Right renal cortex interstitium (tissue), 3 donors: Measurements from ENCODE around the gene CRB1. TPM values are rescaled to one million over a fixed set of nuclear protein-coding genes. Genes with fewer than 3 reads are reported as not detected.
"Not testable (repeated sequence)": the region's sequence is repeated elsewhere in the genome, so short reads cannot be mapped to it uniquely, and the experiment has no call there.

ENCODE experiments used
- DNase-seq, 3 donors: peaks; one replicate each; pipeline ENCODE4 v3.0.0-alpha.2; 2013; ENCODE audit warnings: low read depth in 3 of 3, low spot score in 2 of 3
- polyA plus RNA-seq, 3 donors: library from polyadenylated mRNA; unstranded; fragments of 120-200 nt; gene quantifications; one replicate each; pipeline ENCODE4 v1.2.1, GENCODE V29; 2013; ENCODE audit not compliant: insufficient read length in 3 of 3

Gene CRB1
- polyA plus RNA-seq, 3 donors, result 2.9 to 3.8 (median 3.3) TPM

DNA sequence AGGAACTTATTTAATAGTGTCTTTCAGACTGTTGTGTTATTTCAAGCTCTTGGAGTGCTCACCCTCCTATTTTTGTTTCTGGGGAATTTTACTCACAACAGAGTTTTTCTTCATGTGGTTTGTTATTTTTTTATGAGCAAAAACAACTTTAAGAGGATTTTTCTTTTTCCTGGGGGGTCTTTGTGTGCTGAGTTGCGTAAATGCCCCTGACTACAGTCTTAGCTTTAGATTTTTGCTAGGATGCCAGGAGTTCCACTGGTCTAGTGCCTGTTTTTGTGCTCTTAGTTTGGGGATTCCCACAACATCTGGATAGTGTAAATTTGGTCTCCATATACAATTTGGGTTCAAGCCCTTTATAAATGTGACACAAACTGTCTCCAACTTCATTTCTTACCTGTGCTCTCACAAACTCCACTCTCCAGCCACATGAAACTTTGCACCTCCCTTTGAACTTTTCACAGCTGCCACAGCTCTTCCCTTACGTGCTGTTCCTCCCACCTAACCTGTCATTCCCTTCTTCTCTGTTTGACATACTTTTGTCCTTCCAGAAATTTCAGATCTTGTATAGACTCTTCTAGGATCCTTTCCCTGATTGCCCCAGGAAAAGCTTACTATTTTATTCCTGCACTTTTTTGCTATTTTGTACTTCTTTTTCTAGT, 180.2 kb downstream of the CRB1 start:
- DNase-seq, result no peak

- DNase-seq, result no peak
Observed at GRCh38 chr1:197451381-197451780, 183.3 kb downstream of the CRB1 start.

DNA sequence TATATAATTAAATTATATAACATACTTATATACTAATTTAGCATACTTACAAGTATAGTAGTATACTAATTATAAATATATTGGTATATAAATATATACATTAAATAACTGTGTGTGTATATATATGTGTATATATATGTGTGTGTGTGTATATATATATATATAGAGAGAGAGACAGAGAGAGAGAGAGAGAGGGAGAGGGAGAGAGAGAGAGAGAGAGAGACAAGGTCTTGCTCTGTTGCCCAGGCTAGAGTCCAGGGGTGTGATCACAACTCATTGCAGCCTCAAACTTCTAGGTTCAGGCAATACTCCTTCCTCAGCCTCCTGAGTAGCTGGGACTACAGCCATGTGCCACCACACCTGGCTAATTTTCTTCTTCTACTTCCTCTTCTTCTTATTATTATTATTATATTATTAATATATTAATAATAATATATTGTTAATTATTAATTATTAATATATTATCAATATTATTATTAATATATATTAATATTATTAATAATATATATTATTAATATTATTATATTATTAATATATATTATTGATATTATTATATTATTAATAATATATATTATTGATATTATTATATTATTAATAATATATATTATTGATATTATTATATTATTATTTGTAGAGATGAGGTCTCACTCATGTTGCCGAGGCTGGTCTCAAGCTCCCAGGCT, 185.5 kb downstream of the CRB1 start:
- no peak for DNase-seq

GRCh38 chr1:197462539-197462938, 194.5 kb downstream of the CRB1 start:
- no peak for DNase-seq

DNA sequence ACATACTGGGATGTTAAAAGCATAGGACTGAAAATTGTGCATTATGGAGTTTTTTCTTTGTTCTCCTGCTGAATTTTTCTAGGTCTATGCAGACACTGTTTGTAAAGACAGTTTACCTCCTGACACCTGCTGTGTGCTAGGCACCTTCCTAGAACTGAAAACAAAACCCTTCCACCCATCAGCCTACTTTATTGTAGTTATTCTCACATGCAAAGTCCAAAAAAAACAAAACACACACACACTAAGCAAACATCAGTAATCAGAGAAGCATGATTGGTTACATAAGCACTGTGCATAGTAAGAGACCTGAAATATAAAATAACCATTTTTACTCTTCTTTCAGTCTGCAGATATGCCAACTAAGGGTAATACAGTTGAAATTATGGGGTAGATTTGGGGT, 195.1 kb downstream of the CRB1 start:
- DNase-seq, result no peak

GRCh38 chr1:197464044-197464443, 196.0 kb downstream of the CRB1 start:
- DNase-seq, result peak in 2 of 3 donors; percentile 12 to 39

- DNase-seq, result no peak
Observed at GRCh38 chr1:197465528-197466327, 197.7 kb downstream of the CRB1 start.

- DNase-seq, result no peak
Observed at GRCh38 chr1:197466813-197467212, 198.8 kb downstream of the CRB1 start.

DNA sequence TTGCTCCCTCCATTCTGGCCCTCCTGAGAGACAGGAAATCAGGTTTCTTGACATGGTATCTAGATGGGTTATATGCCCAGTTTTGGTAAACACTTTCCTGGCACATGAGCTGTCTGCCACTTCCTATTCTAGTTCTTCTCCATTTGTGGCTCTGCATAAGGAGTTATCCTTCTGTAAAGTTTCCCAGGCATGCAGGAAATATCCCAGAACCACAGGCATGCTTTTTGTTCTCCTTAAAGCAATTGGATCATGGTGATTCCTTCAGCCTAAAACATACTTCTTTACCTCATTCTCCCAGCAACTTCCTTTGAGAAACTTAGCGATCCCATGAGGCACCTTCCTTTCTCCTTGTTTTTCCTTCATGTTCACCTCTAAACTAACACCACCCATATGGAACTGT, 199.8 kb downstream of the CRB1 start:
- DNase-seq, result no peak

DNA sequence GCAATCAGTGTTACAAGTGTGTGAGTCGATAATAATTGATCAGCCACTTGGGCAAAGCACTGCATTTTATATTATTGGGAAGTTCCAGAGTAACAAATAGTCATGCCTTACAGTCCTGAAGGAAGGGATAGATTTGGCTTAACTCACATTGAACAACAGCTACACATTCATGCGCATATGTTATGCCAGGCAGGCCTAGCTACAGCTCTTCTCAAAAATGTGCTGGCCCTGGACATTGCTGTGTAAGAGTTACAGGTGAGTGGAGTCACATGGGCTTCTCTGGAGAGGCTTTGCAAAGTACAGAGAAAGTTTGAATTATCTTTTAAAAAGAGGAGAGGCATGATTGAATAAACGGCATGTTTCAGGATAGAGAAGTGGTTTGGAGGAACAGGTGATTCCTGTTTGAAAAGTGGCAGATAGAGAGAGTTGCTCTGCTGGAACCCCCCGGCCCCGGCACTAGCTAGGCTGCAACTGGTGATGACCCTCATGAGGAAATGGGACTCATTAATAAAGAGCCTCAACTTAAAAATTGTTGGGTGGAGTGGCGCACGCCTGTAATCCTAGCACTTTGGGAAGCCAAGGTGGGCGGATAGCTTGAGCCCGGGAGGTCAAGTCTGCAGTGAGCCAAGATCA, 200.6 kb downstream of the CRB1 start:
- DNase-seq, result no peak

DNA sequence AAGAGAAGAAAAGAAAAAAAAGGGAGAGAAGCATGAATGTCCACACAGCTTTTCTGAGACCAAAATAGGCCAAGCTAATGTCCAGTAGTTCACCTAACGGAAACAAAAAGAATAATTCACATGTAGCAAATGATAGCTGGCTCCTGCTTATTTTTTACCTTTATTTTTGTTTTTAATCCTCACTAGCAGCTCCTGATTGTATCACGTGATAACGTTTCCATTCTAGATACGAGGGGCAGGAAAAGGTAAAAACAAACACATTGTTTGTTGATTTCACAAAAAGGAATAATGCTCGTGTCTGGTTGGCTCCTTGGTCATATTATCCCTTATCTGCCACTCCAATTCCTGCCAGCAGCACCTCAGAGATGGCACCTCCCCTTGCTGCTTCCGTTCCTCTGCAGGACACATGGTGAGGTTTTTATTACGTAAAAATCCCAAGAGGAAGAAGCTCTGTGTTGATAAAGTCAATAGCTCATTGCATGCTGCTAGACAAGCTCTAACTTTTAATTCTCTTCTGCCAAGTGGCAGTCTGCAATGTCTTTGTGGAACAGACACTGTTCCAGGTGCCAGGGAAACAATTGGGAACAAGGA, 201.7 kb downstream of the CRB1 start:
- DNase-seq, result no peak

GRCh38 chr1:197470330-197470729, 202.3 kb downstream of the CRB1 start:
- DNase-seq, result no peak

DNA sequence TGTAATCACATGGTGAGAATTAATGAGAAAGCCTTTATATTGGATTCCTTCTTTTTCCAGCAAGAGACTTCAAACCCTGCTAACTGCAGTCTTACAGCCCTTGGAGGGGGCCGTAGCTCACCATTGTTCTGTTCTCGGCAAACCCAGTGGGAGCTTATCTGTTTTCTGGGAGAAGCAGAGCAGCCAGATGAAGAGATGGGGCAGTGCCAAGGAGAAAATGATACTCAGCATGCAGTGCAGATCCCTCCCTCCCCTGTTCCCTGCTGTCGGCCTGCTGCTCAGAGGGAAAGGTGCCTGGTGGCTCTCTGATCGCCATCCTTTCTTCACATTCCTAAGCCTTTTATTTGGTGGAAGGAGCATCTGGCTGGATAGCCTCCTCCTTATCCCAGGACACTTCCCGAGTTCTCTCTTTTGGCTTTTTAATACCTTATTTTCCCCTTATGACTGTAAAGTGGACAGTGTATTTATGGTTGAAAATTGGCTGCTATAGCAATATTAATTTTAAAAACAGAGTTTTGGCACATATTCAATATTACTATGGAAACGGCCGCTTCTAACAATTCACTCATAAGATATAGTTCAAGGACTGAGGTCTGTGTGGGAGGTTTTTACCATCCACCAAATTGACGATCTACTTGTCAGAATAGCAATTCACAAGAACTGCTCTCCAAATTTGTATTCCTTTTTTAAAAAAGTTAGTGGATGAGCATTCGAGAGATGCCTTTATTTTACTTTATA, 203.4 kb downstream of the CRB1 start:
- no peak for DNase-seq

- no peak for DNase-seq
Observed at GRCh38 chr1:197472141-197472540, 204.1 kb downstream of the CRB1 start.

DNA sequence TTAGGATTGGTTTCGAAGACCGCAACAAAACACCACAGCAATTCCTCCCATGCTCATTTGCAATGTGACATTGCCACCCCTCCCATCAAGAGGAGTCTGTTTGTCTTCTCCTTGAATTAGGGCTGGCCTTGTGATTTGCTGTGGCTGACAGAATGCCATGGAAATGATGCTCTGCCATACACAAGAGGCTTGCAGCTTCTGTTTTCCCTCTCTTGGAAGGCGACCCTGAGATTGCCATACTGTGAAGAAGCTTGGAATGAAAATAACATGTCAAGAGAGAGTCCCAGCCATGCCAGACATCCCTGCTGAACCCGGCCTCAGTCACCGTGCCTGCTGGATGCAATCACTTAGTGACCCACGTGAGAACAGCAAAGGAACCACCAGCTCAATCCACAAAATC, 212.4 kb downstream of the CRB1 start:
- no peak for DNase-seq

GRCh38 chr1:197481101-197481500, 213.0 kb downstream of the CRB1 start:
- DNase-seq, result no peak

- no peak for DNase-seq
Observed at GRCh38 chr1:197485790-197486189, 217.7 kb downstream of the CRB1 start.

- DNase-seq, result no peak
Observed at GRCh38 chr1:197486946-197487345, 218.9 kb downstream of the CRB1 start.

DNA sequence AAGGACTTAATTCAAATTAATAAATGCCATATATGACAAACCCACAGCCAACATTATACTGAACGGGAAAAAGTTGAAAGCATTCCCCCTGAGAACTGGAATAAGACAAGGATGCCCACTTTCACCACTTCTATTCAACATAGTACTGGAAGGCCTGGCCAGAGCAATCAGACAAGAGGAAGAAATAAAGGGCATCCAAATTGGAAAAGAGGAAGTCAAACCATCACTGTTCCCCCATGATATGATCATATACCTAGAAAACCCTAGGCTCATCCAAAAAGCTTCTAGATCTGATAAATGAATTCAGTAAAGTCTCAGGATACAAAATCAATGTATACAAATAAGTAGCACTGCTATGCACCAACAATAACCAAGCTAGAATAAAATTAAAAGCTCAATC, 223.5 kb downstream of the CRB1 start:
- not testable (repeated sequence) for DNase-seq

DNA sequence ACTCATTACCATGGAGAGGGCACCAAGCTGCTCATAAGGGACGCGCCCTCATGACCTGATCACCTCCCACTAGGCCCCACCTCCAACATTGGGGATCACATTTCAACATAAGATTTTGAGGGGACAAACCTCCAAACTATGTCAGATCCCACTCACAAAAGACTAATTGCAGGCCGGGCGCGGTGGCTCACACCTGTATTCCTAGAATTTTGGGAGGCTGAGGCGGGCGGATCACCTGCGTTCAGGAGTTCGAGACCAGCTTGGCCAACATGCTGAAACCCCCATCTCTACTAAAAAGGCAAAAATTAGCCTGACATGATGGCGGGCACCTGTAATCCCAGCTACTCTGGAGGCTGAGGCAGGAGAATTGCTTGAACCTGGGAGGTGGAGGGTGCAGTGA, 228.7 kb downstream of the CRB1 start:
- no peak for DNase-seq
